ENCODE results near the gene PAQR8. TPM values are rescaled to one million over a fixed set of nuclear protein-coding genes. Genes with fewer than 3 reads are reported as not detected.

PAQR8 gene
- total RNA-seq, 1 experiment from 2014 or later, result 3.0 TPM

DNA sequence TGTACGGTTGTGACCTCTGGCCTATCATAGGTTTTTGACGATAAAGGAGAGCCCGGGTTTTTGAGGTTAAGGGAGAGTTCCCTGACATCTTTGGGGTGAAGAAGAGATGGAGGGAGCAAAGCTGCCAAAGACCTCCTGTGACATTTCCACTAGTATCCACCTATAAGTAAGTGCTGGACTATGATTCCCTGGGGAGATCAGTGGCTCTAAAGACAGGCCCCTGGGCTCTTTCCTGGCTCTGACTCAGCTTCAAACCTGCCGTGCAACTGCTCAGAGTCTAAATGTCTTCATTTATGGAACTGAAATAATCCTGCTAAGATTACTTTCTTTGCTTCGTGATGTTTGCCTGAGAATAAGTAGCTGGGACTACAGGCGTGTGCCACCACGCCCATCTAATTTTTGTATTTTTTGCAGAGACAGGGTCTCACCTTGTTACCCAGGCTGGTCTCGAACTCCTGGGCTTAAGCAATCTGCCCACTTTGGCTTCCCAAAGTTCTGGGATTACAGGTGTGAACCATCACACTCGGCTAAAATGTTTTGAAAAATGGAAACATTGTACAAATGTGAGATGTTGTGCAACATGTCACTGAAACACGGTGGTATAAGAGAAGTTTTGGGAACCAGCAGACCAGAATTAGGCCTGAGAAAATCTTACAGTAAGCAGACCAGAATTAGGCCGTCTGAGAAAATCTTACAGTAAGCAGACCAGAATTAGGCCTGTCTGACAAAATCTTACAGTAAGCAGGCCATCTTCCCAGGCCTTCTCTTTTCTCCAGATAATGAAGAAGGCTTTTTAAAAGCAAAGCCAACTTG lies 1.1 kb upstream of the PAQR8 start:
- Histone ChIP-seq H3K79me2 (ENCODE audit: insufficient read depth, low read length) (no peaks in the 10 kb centered on the region), H4K5ac (ENCODE audit: insufficient read length, low read depth, low read length) (no peak overlapping the region), H4K91ac (ENCODE audit: insufficient read length, low read depth, low read length) (no peak overlapping the region), H3K27me3 (ENCODE audit: insufficient read depth, low read length) (no peaks in the 10 kb centered on the region; the same call in 1 of the 2 replicates), H2BK120ac (ENCODE audit: low read depth, low read length, poor library complexity, severe bottlenecking) (no peak overlapping the region), H2BK20ac (ENCODE audit: low read depth, low read length, poor library complexity, severe bottlenecking) (no peak overlapping the region), H3K4me1 (ENCODE audit: insufficient read depth, low read length) (peaks cover 9% of the 10 kb centered on the region; the same call in 1 of the 2 replicates), H3K4me2 (ENCODE audit: insufficient read depth, insufficient read length, low read length) (peak overlapping the region; percentile 76), H3K14ac (ENCODE audit: insufficient read depth, low read length) (no peak overlapping the region), H3K23me2 (ENCODE audit: insufficient read length, low read depth, low read length, poor library complexity, severe bottlenecking) (peaks cover 15% of the 10 kb centered on the region), H4K8ac (replicated peaks; ENCODE audit: insufficient read length, low read depth, low read length) (no peak overlapping the region), H3K79me1 (ENCODE audit: insufficient read depth, low read depth, low read length, poor library complexity, severe bottlenecking) (no peaks in the 10 kb centered on the region), H2AK5ac (ENCODE audit: insufficient read length, low read length) (no peak overlapping the region), H3K27ac (ENCODE audit: insufficient read length, low read depth, low read length) (no peak overlapping the region), H2BK15ac (ENCODE audit: low read depth, low read length) (no peak overlapping the region), H2AFZ (ENCODE audit: low read length) (no peak overlapping the region), H2BK5ac (ENCODE audit: insufficient read length, low read length) (no peak overlapping the region), H3K56ac (ENCODE audit: insufficient read length, low read depth, low read length) (no peak overlapping the region), H3T11ph (ENCODE audit: low read length) (no peak overlapping the region), H3K4ac (ENCODE audit: low read depth, low read length) (no peak overlapping the region), H3K18ac (ENCODE audit: insufficient read length, low read depth, low read length) (no peak overlapping the region), H3K9ac (ENCODE audit: extremely low read depth, insufficient read length, low read length) (no peak overlapping the region), H2BK12ac (ENCODE audit: insufficient read length, low read depth, low read length) (no peak overlapping the region), H3K9me3 (ENCODE audit: control insufficient read depth, low read depth, low read length) (no peaks in the 10 kb centered on the region), H4K20me1 (ENCODE audit: control insufficient read depth, insufficient read depth, insufficient read length) (no peaks in the 10 kb centered on the region), H3K23ac (ENCODE audit: insufficient read length, low read depth, low read length) (no peak overlapping the region)
- WGBS (ENCODE audit: extremely low coverage, insufficient read length, low lambda C conversion rate), result no CpG with 5 or more reads among the region's 11 CpGs
- Mint-ChIP-seq H3K4me1 (peaks cover 16 to 18% of the 10 kb centered on the region in 2 experiments), H3K4me3 (peak overlapping the region; percentile 81 to 90), H3K27me3 (ENCODE audit: low read depth) (peaks cover 37% of the 10 kb centered on the region), H3K36me3 (ENCODE audit: insufficient read depth in 1 of 3, low read depth in 3 of 3) (peaks cover 0 to 4% (median 0%) of the 10 kb centered on the region in 3 experiments; a peak in 2 of 7 replicates), H3K27ac (no peak overlapping the region), H3K9me3 (no peaks in the 10 kb centered on the region)
- DNase-seq, result no peak
- TF ChIP-seq, protein P1, sequence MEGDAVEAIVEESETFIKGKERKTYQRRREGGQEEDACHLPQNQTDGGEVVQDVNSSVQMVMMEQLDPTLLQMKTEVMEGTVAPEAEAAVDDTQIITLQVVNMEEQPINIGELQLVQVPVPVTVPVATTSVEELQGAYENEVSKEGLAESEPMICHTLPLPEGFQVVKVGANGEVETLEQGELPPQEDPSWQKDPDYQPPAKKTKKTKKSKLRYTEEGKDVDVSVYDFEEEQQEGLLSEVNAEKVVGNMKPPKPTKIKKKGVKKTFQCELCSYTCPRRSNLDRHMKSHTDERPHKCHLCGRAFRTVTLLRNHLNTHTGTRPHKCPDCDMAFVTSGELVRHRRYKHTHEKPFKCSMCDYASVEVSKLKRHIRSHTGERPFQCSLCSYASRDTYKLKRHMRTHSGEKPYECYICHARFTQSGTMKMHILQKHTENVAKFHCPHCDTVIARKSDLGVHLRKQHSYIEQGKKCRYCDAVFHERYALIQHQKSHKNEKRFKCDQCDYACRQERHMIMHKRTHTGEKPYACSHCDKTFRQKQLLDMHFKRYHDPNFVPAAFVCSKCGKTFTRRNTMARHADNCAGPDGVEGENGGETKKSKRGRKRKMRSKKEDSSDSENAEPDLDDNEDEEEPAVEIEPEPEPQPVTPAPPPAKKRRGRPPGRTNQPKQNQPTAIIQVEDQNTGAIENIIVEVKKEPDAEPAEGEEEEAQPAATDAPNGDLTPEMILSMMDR (conservative IDR thresholded peaks at IDR 0.05), result no peak

Data from H9 (cell line).